H1 (cell line): ENCODE results near the gene DKK3. TPM values are rescaled to one million over a fixed set of nuclear protein-coding genes. Genes with fewer than 3 reads are reported as not detected.

Source experiments
- CTCF ChIA-PET: fragments of 300-600 bp; sonication (Branson Sonifier 250); formaldehyde crosslinking; loops from one replicate; lab custom pipeline; 2021; ENCODE audit not compliant: partially characterized antibody; lab: Charles Lee
- POLR2A ChIA-PET: fragments of 300-600 bp; sonication (Branson Sonifier 250); formaldehyde crosslinking; loops from one replicate; lab custom pipeline; 2021; ENCODE audit warnings: inconsistent platforms; ENCODE audit not compliant: partially characterized antibody; lab: Charles Lee
- DNase-seq, 2 experiments: peaks; one replicate each; pipeline versions ENCODE4 v3.0.0 to v3.0.0-alpha.2; 2010 to 2022; ENCODE audit warnings: low spot score in 2 of 2, low read depth in 1 of 2, mixed read lengths in 1 of 2
- FAIRE-seq: peaks from 2 replicates; lab custom pipeline; 2011; peaks lifted over from hg19 to GRCh38; lab: Jason Lieb, UNC
- H2AFZ ChIP-seq: 2 replicates; pipeline ENCODE4 v1.8.1; 2012; ENCODE audit warnings: low read length, inconsistent platforms
- H2AK5ac ChIP-seq: 2 replicates; pipeline ENCODE4 v1.6.1; 2013; ENCODE audit warnings: low read depth, low read length
- H2BK120ac ChIP-seq: replicated peaks from 2 replicates; pipeline ENCODE3; 2013; ENCODE audit warnings: low read depth, low read length, inconsistent platforms
- H2BK12ac ChIP-seq: 2 replicates; pipeline ENCODE4 v1.6.1; 2013; ENCODE audit warnings: low read depth, low read length
- H2BK15ac ChIP-seq: 2 replicates; pipeline ENCODE4 v1.6.1; 2013; ENCODE audit warnings: low read length
- H2BK20ac ChIP-seq: 2 replicates; pipeline ENCODE4 v1.6.1; 2013; ENCODE audit warnings: low read length
- H2BK5ac ChIP-seq: 2 replicates; pipeline ENCODE4 v1.6.1; 2013; ENCODE audit warnings: low read depth, low read length
- H3K14ac ChIP-seq: 2 replicates; pipeline ENCODE4 v1.6.1; 2013; ENCODE audit warnings: inconsistent platforms; ENCODE audit not compliant: insufficient read length
- H3K18ac ChIP-seq: 2 replicates; pipeline ENCODE4 v1.6.1; 2013; ENCODE audit warnings: low read length; ENCODE audit errors: extremely low read depth
- H3K23ac ChIP-seq: 2 replicates; pipeline ENCODE4 v1.6.1; 2013; ENCODE audit warnings: inconsistent platforms; ENCODE audit not compliant: insufficient read length
- H3K23me2 ChIP-seq: 2 replicates; pipeline ENCODE4 v1.6.1; 2013; ENCODE audit warnings: low read depth, low read length
- H3K27ac ChIP-seq: 2 replicates; pipeline ENCODE4 v1.6.1; 2011; ENCODE audit warnings: low read depth, low read length, inconsistent platforms
- H3K27me3 ChIP-seq, 4 experiments: replicated peaks in 1 of 4; 1 replicate in 1 of 4; 2 replicates in 3 of 4; pipeline versions ENCODE4 v1.6.1 to v1.8.1; 2011 to 2013; ENCODE audit warnings: low read length in 3 of 4, mild to moderate bottlenecking in 3 of 4, inconsistent platforms in 2 of 4, mixed read lengths in 2 of 4, moderate library complexity in 1 of 4; ENCODE audit not compliant: control insufficient read depth in 3 of 4, insufficient read depth in 3 of 4; ENCODE audit errors: extremely low read depth in 1 of 4
- H3K36me3 ChIP-seq, 4 experiments: 2 replicates each; pipeline versions ENCODE4 v1.6.1 to v1.8.1; 2011 to 2013; ENCODE audit warnings: mild to moderate bottlenecking in 4 of 4, low read length in 3 of 4, moderate library complexity in 2 of 4, control low read depth in 1 of 4, inconsistent platforms in 1 of 4; ENCODE audit not compliant: insufficient read depth in 4 of 4, control insufficient read depth in 2 of 4
- H3K4ac ChIP-seq: replicated peaks from 2 replicates; pipeline ENCODE3; 2013; ENCODE audit warnings: low read length, low read depth, mixed read lengths, inconsistent platforms; ENCODE audit not compliant: insufficient read length
- H3K4me1 ChIP-seq, 4 experiments: replicated peaks in 1 of 4; 1 replicate in 1 of 4; 2 replicates in 3 of 4; pipeline versions ENCODE4 v1.6.1 to v1.8.1; 2011 to 2013; ENCODE audit warnings: low read length in 3 of 4, inconsistent platforms in 2 of 4, mixed read lengths in 1 of 4; ENCODE audit not compliant: insufficient read depth in 4 of 4, control insufficient read depth in 3 of 4
- H3K4me2 ChIP-seq, 2 experiments: 2 replicates each; pipeline versions ENCODE4 v1.6.1 to v1.8.1; 2011 to 2013; ENCODE audit warnings: low read depth in 2 of 2, low read length in 2 of 2, control low read depth in 1 of 2, inconsistent platforms in 1 of 2, mild to moderate bottlenecking in 1 of 2; ENCODE audit not compliant: insufficient read depth in 1 of 2
- H3K4me3 ChIP-seq, 4 experiments: fragments of 200-600, 300-600 bp in 1 of 4; sonication (generic), shearing (Covaris generic), sonication (Bioruptor Twin) in 1 of 4; 2 replicates each; pipeline versions ENCODE4 v1.5.1 to v1.8.1; 2011 to 2016; ENCODE audit warnings: low read length in 4 of 4, low read depth in 3 of 4, control low read depth in 2 of 4, inconsistent platforms in 2 of 4, mild to moderate bottlenecking in 2 of 4, mixed read lengths in 1 of 4, moderate library complexity in 1 of 4; ENCODE audit not compliant: insufficient read depth in 2 of 4; ENCODE audit errors: extremely low read depth in 1 of 4
- H3K56ac ChIP-seq: replicated peaks from 2 replicates; pipeline ENCODE3; 2013; ENCODE audit warnings: low read depth, mild to moderate bottlenecking, mixed read lengths, low read length, inconsistent platforms; ENCODE audit not compliant: insufficient read length
- H3K79me1 ChIP-seq: 2 replicates; pipeline ENCODE4 v1.6.1; 2013; ENCODE audit warnings: low read depth, low read length, control low read depth
- H3K79me2 ChIP-seq, 2 experiments: 2 replicates each; pipeline versions ENCODE4 v1.6.1 to v1.8.1; 2012 to 2013; ENCODE audit warnings: low read length in 2 of 2, mild to moderate bottlenecking in 2 of 2, inconsistent platforms in 1 of 2; ENCODE audit not compliant: insufficient read depth in 2 of 2, control insufficient read depth in 1 of 2
- H3K9ac ChIP-seq, 4 experiments: replicated peaks in 1 of 4; 1 replicate in 1 of 4; 2 replicates in 3 of 4; pipeline versions ENCODE4 v1.6.1 to v1.8.1; 2011 to 2013; ENCODE audit warnings: low read depth in 3 of 4, low read length in 3 of 4, control low read depth in 2 of 4, mild to moderate bottlenecking in 2 of 4, moderate library complexity in 2 of 4, inconsistent platforms in 1 of 4; ENCODE audit errors: extremely low read depth in 1 of 4
- H3K9me3 ChIP-seq, 2 experiments: 2 replicates each; pipeline versions ENCODE4 v1.6.1 to v1.8.1; 2012 to 2013; ENCODE audit warnings: mild to moderate bottlenecking in 2 of 2, moderate library complexity in 2 of 2, control low read depth in 1 of 2, inconsistent platforms in 1 of 2, low read depth in 1 of 2, low read length in 1 of 2, mixed read lengths in 1 of 2; ENCODE audit not compliant: insufficient read depth in 2 of 2
- H4K20me1 ChIP-seq, 2 experiments: replicated peaks in 1 of 2; 2 replicates each; pipeline versions ENCODE3 to v1.8.1; 2011 to 2013; ENCODE audit warnings: inconsistent platforms in 2 of 2, low read length in 2 of 2, mild to moderate bottlenecking in 1 of 2; ENCODE audit not compliant: insufficient read depth in 2 of 2, control insufficient read depth in 1 of 2
- H4K5ac ChIP-seq: 2 replicates; pipeline ENCODE4 v1.6.1; 2013; ENCODE audit warnings: low read length, low read depth, mixed read lengths, inconsistent platforms; ENCODE audit not compliant: insufficient read length
- H4K8ac ChIP-seq: 2 replicates; pipeline ENCODE4 v1.8.0; 2013; ENCODE audit warnings: mild to moderate bottlenecking, moderate library complexity, low read length, inconsistent platforms; ENCODE audit not compliant: insufficient read depth; ENCODE audit errors: extremely low read depth
- H4K91ac ChIP-seq: replicated peaks from 2 replicates; pipeline ENCODE3; 2013; ENCODE audit warnings: low read length, mixed read lengths, inconsistent platforms; ENCODE audit not compliant: insufficient read length
- BCL11A ChIP-seq, 2 experiments: IDR thresholded peaks; one replicate each; pipeline ENCODE4 v1.6.1; 2011; ENCODE audit warnings: low read depth in 2 of 2, low read length in 2 of 2, mild to moderate bottlenecking in 2 of 2
- CBX5 ChIP-seq: fragments of 300-800, 300-1000 bp; sonication (generic); IDR thresholded peaks from 2 replicates; pipeline ENCODE4 v1.7.1; 2016; ENCODE audit warnings: antibody characterized with exemption, low read length, low read depth
- CTBP2 ChIP-seq: IDR thresholded peaks from 2 replicates; pipeline ENCODE4 v1.7.0; 2011; ENCODE audit warnings: borderline replicate concordance, mild to moderate bottlenecking, moderate library complexity, mixed read lengths, low read length; ENCODE audit not compliant: insufficient read depth, insufficient read length
- EGR1 ChIP-seq: IDR thresholded peaks from 2 replicates; pipeline ENCODE4 v1.6.1; 2011; ENCODE audit warnings: low read depth, low read length, borderline replicate concordance
- KDM4A ChIP-seq: IDR thresholded peaks from one replicate; pipeline ENCODE4 v1.7.1; 2012; ENCODE audit warnings: low read depth, mild to moderate bottlenecking, moderate library complexity, low read length, inconsistent platforms; ENCODE audit not compliant: severe bottlenecking
- KDM5A ChIP-seq: fragments of 200-600 bp; IDR thresholded peaks from 2 replicates; pipeline ENCODE4 v1.7.1; 2012; ENCODE audit warnings: mild to moderate bottlenecking, low read length, inconsistent platforms, mixed read lengths
- NANOG ChIP-seq: IDR thresholded peaks from 2 replicates; pipeline ENCODE4 v1.6.1; 2011; ENCODE audit warnings: low read length, low read depth, mild to moderate bottlenecking, inconsistent platforms; ENCODE audit not compliant: insufficient read depth, poor library complexity, severe bottlenecking
- SAP30 ChIP-seq: fragments of 300-600 bp; sonication (generic); IDR thresholded peaks from 2 replicates; pipeline ENCODE4 v1.7.1; 2012; ENCODE audit warnings: low read length, moderate library complexity, mild to moderate bottlenecking, inconsistent platforms; ENCODE audit not compliant: insufficient read depth, insufficient replicate concordance
- SRF ChIP-seq: IDR thresholded peaks from 2 replicates; pipeline ENCODE4 v1.6.1; 2011; ENCODE audit warnings: mild to moderate bottlenecking, low read depth, low read length, moderate library complexity
- SUZ12 ChIP-seq: fragments of 200-600 bp; sonication (generic); IDR thresholded peaks from 2 replicates; pipeline ENCODE4 v1.6.1; 2012; ENCODE audit warnings: mild to moderate bottlenecking, inconsistent platforms, low read length, moderate library complexity, mixed read lengths
- TCF12 ChIP-seq: IDR thresholded peaks from 2 replicates; pipeline ENCODE4 v1.6.1; 2011; ENCODE audit warnings: low read depth, mild to moderate bottlenecking, low read length
- TEAD4 ChIP-seq: IDR thresholded peaks from 2 replicates; pipeline ENCODE4 v1.6.1; 2012; ENCODE audit warnings: low read depth, low read length, inconsistent platforms, mixed read lengths
- WGBS, 2 experiments: shearing (Covaris generic) in 1 of 2; methylation state at CpG; one replicate each; pipeline versions ENCODE4 v1.1.6 to v1.1.7; 2013 to 2015; ENCODE audit warnings: low lambda C conversion rate in 2 of 2, mixed read lengths in 2 of 2, inconsistent platforms in 1 of 2, low coverage in 1 of 2, missing lambda C conversion rate in 1 of 2; ENCODE audit not compliant: insufficient replicate concordance in 2 of 2, insufficient coverage in 1 of 2, insufficient read length in 1 of 2; ENCODE audit errors: extremely low coverage in 1 of 2, missing lambda C conversion rate in 1 of 2; 5-methylcytosine and 5-hydroxymethylcytosine counted together
- polyA plus RNA-seq, 7 experiments: library from polyadenylated mRNA; depleted of rRNA in 3 of 7; stranded (reverse) in 5 of 7; unstranded in 2 of 7; fragments of >200 nt in 5 of 7; fragments of 200-250 nt in 2 of 7; gene quantifications; 1 replicate in 5 of 7; 2 replicates in 1 of 7; 4 replicates in 1 of 7; pipeline versions ENCODE4 v1.2.1 to v1.2.3, GENCODE V29; 2011 to 2013; ENCODE audit warnings: missing spikeins in 2 of 7, mixed read lengths in 2 of 7
- total RNA-seq: library from RNA; stranded (reverse); fragmentation: NEBNext Ultra II Directional; extraction: Animal tissue kit (Norgen Biotek cat#: 25700); gene quantifications from 2 replicates; pipeline ENCODE4 v1.2.1, GENCODE V29; 2021
- TF ChIP-seq, protein P1 (sequence below): IDR thresholded peaks from 2 replicates; pipeline ENCODE4 v1.6.1; 2012; ENCODE audit warnings: low read length, inconsistent platforms

Gene DKK3
- total and polyA plus RNA-seq, 2 of the 8 experiments (the other 6 are each of a cell fraction or from before 2014, with no cell fraction given): 30.0 to 40.1 TPM

DNA sequence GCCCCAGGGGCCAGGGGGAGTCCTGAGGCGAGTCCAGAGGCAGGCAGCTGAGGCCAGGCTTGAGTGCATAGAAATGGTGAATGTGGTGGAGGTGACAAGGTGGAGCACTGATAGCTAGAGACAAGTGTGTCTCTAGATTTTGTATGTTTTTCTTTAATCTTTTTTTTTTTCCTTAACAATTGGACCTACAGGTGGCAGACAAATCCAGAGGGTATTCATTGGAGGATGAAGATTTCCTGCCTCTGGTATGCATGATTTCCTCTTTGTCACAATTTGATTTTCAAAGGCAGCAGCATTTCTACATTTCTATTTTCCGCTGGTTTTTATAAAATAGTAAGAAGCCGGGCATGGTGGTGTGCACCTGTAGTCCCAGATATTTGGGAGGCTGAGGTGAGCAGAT is 47.7 kb upstream of the DKK3 start:
- Histone ChIP-seq H3K27ac (no peak overlapping the region), H3K4me2 (no peak overlapping the region), H2BK120ac (no peak overlapping the region), H4K8ac (no peak overlapping the region), H2AK5ac (no peak overlapping the region), H3K14ac (no peak overlapping the region), H2BK5ac (no peak overlapping the region), H3K18ac (no peak overlapping the region), H4K20me1 (no peaks in the 10 kb centered on the region), H3K4ac (no peak overlapping the region), H4K5ac (no peak overlapping the region), H3K4me1 (no peaks in the 10 kb centered on the region), H3K79me1 (no peaks in the 10 kb centered on the region), H3K79me2 (no peaks in the 10 kb centered on the region), H2BK20ac (no peak overlapping the region), H3K4me3 (no peak overlapping the region), H3K9me3 (no peaks in the 10 kb centered on the region), H2BK15ac (no peak overlapping the region), H3K36me3 (no peaks in the 10 kb centered on the region), H2BK12ac (no peak overlapping the region), H4K91ac (no peak overlapping the region), H3K23me2 (no peaks in the 10 kb centered on the region), H3K9ac (no peak overlapping the region), H2AFZ (no peak overlapping the region), H3K27me3 (no peaks in the 10 kb centered on the region), H3K23ac (no peak overlapping the region), H3K56ac (no peak overlapping the region)
- CTCF ChIA-PET: interaction anchor here (0.7 to 12.7 kb wide), 2 partner anchors 220 to 235 kb away, joined by 3 to 403 read pairs; no protein-coding TSS in a partner anchor
- DNase-seq (no peak), FAIRE-seq (no peak)
- POLR2A ChIA-PET: no interaction called here
- WGBS, 2 experiments: 90% methylated on average over 3 of the region's 3 CpGs; no CpG with 5 or more reads in 1 of the 2 experiments
- TF ChIP-seq TEAD4 (no peak), EGR1 (no peak), BCL11A (IDR thresholded peaks at IDR 0.05; ENCODE audit: low read depth in 2 of 2, low read length in 2 of 2) (no peak), CBX5 (no peak), SUZ12 (no peak), KDM5A (no peak), SAP30 (no peak), SRF (no peak), CTBP2 (no peak), TCF12 (no peak), NANOG (no peak), KDM4A (no peak)
- TF ChIP-seq, protein P1, sequence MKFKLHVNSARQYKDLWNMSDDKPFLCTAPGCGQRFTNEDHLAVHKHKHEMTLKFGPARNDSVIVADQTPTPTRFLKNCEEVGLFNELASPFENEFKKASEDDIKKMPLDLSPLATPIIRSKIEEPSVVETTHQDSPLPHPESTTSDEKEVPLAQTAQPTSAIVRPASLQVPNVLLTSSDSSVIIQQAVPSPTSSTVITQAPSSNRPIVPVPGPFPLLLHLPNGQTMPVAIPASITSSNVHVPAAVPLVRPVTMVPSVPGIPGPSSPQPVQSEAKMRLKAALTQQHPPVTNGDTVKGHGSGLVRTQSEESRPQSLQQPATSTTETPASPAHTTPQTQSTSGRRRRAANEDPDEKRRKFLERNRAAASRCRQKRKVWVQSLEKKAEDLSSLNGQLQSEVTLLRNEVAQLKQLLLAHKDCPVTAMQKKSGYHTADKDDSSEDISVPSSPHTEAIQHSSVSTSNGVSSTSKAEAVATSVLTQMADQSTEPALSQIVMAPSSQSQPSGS: no peak
